HG03108 (cell line): ENCODE data around the gene PIP5K1B.

Experiments
- ATAC-seq: cut with Tn5 transposase; IDR thresholded peaks from one replicate; pipeline ENCODE4 v1.9.1; 2021; ENCODE audit warnings: moderate library complexity; ENCODE audit not compliant: unreplicated experiment

The PIP5K1B gene

DNA sequence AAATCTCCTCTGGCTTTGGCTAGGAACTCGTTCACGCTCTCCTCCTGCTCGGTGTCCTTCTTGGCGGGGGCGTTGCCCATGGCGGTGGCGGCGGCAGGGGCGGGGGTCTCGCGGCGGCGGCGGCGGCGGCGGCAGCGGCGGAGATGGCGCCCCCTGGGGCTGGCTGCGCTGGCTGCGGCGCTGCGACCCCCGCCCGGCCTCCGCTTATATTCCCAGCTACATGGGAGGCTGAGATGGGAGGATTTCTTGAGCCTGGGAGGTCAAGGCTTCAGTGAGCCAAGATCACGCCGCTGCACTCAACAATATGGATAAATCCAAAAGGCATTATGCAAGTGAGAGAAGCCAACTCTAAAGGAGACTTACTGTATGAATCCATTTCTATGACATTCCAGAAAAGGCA is 309.0 kb downstream of the PIP5K1B start, which contains the start of gene PRKACG:
Gene PRKACG (minus strand): TSS at position 101 of the 400 bp plus-strand sequence. CDS start 21 bp downstream, at position 80.
- no peak for ATAC-seq

DNA sequence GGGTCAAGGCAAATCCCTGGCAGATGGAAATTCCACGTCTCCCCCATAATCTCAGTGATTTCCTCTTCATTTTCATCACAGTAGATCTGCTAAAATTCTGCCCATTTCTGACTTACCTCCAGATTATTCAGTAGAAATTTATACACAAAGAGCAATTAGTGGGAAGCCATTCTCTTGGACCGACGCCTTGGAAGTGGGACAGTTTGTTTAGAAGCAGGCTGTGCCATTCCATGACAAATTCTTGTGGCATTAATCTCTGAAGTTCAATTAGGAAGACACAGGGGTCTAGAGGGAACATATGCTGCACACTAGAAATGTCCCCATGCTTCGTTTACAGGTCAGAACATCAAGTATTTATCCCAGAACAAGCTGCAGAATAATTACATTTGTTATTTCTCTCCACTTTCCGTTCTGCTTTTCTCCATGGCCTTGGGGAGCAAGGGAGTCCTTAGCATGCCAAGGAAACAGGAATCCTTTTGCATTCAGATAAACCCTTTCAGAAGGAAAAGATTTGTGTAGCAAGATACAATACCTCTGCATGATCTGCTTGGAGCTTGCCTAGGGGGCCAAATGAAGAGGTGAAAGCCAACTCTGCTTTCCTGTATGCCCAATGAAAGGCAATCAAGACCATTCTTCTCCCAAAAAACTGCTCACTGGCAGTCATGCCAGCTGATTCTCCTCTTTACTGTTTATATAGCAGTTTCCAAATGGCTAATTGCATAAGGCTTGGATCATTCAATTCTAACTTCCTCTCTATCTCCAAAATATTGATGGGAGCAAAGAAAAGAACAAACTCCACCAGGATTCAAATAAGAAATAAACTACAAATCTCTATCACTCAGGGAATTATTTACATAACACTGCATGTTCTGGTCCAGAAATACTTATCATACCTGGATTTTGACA is 311.4 kb downstream of the PIP5K1B start:
- ATAC-seq, result no peak

DNA sequence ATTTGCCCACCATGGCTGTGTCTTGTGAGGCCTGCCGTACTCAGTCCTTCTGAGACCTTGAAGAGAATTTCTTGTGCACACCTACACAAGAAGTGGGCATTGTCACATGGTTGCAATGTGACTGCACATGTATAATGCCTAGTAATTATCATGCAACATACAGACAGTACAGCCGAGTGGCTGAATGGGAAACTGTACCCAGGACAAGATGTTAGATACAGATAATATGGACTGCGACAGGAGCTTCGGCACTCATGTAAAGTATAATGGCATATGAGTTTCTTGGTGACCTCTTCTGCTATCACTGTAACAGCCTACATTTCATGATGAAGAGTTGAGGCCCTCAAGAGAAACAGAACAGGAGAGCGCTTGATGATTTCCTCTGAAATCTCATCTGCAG is 313.7 kb downstream of the PIP5K1B start:
- no peak for ATAC-seq

DNA sequence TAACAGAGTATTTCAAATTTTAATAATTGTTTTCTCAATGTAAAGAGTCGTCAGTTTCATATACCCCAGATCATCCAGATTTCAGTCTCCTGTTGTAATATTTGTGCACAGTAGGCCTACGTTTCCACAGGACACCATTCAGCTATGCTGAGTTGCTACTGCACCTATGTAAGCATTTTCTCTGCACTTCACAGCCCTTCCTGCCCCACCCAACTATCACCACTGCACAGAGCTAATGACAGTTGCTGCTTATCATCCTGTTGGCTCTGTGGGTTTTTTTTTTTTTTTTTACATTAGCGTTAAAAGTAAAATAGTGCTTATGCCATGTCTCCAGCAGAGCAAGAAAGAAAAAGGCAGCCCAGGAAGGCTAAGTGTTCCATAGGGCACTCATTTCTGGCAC is 314.8 kb downstream of the PIP5K1B start:
- no peak for ATAC-seq

DNA sequence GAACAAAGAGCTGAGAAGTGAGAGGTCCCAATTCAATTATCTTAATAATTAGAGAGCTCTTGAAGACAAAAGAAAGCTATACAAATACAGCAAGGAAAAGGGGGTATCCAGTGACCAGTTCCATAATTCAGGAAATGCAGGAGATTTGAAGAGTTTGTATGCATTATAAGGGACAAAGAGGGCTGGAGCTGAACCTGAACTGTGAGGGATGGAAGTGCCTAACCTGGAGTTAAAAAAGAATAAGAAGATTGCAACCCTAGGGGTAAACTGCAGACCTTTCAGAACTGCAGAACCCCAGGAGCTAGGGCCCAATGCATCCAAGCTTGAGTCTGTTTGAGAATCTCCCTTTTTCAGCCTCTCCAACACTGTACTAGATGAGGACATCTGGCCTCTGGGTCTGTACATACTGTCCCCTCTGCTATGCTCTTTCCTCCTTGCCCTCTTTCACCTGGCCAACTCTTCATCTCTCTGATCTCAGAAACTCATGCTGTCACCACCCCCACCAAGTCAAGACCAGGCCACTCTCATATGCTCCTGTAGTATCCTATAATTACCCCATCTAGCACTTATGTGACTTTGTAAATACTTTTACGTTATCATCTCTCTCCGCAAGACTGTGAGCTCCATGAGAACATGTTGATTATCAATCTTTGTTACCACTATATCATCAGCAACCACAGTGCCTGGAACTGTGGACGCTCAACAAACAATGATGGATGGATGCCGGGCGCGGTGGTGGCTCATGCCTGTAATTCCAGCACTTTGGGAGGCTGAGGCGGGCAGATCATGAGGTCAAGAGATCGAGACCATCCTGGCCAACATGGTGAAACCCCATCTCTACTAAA is 315.5 kb downstream of the PIP5K1B start:
- ATAC-seq, result no peak

DNA sequence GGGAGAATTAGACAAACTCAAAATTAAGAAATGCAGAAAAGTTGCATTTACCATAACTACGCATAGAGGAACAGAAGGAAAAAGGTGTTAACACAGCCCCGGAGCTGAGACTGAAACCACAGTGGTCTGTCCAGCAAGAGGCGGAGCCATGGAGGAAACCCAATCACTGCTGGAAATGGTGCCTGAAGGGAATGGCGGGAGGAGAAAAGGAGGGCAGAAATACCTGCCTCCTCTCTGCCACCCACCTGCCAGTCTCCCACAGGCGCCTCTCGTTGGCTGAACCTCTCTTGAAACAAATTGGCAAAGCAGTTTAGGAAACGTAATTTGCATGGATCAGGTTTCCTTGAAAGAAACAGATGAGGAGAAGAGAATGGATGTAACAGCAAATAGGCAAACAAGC is 318.6 kb downstream of the PIP5K1B start:
- no peak for ATAC-seq

DNA sequence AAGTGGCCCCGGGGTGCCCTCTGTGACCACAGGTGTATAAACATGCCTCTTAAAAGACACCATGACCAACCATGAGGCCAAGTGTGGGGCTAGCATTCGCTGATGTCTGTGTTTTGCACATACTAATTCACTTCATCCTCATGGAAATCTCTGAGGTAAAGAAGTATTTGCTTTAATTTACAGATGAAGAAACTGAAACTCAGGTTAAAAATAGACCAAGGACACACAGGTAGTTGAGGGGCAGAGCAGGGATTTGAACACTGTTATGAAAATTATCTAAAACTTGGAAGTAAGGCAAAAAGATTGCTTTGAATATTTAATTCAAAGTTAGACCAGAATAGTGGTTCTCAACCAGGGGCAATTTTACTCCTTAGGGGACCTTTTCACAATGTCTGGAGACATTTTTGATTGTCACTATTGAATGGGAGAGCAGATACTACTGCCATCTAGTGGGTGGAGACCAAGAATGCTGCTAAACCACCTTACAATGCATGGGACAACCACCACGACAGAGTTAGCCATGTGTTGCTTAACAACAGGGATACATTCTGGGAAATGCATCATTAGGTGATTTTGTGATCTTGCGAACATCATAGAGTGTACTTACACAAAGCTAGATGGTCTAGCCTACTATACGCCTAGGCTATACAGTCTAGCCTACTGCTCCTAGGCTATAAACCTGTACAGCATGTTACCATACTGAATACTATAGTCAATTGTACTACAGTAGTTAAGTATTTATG is 322.5 kb downstream of the PIP5K1B start:
- peak; percentile 64 for ATAC-seq

DNA sequence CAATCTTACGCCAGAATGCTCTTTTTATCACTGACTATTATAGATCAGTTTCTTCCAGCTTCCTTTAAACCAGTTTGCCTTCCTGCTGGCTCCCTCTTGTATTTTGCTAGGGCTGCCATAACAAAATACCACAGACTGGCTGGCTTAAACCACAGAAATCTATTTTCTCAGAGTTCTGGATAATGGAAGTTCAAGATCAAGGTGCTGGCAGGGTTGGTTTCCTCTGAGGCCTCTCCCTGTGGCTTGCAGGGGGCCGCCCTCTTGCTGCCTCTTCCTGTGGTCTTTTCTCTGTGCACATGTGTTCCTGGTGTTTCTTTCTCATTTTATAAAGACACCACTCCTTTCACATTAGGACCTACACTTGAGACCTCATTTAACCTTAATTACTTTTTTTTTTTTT is 323.7 kb downstream of the PIP5K1B start:
- no peak for ATAC-seq

DNA sequence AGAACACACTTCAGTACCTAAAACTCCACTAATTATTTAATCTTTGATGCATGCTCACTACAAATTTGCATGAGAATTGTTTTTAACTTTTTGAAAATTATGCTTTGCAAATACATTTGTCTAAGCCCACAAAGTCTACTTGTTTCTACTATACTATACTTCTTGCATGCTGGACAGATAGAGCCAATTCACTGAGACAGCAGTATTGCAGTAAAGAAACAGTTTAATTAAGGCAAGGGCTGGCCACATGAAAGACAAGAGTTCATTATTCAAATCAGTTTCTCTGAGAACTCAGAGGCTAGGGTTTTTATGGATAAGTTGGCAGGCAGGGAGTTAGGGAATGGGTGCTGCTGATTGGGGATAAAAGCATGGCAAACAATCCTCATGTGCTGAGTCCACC is 324.5 kb downstream of the PIP5K1B start:
- ATAC-seq, result no peak

DNA sequence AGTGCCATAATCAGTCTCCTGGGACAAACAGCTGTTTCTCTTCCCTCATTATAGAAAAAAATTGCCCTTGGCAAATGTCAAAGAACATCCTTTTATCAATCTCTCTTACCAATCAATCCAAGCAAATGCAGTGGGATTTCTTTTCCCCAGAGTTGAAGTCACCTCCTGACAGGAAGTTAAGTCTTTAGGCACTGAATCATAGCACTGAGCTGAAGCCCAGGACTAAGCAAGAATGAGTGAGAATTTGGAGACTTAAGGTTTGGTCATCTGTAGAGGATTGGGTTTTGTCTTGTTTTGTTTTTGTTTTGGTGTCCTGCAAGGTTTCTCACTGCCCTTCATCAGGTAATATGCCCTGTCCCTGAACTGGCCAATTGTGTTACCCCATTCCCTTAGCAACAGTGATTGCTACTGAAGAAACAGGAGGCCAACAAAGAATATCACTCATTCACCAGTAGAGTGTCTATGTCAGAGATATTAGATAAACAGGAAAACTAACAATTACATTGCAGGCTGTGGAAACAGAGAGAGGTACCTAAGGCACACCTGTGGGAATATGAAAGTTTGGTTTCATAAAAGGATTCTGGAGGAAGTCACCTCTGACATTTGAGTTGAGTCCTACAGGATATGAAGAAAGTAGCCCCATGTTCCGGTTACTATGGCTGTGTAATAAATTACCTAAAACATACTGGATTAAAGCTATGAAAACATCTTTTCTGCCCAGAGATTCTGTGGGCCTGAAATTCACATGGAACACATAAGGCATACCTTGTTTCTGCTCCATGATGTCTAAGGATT is 326.0 kb downstream of the PIP5K1B start:
- ATAC-seq, result no peak

DNA sequence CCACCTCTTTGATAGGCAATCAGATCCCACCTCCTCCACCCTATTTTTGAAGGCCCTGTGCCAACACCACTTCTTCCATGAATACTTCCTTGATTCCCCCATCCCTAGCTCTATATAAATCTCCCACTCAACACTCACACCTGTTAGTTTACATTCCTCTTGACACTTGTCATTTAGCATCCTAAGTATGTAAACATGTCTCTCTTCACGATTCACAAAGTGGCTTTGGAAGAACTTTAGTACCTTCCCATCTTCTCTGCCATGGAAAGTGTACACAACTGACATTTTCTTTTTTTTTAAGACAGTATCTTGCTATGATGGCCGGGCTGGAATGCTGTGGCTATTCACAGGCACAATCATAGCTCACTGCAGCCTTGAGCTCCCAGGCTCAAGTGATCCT is 329.0 kb downstream of the PIP5K1B start:
- no peak for ATAC-seq

DNA sequence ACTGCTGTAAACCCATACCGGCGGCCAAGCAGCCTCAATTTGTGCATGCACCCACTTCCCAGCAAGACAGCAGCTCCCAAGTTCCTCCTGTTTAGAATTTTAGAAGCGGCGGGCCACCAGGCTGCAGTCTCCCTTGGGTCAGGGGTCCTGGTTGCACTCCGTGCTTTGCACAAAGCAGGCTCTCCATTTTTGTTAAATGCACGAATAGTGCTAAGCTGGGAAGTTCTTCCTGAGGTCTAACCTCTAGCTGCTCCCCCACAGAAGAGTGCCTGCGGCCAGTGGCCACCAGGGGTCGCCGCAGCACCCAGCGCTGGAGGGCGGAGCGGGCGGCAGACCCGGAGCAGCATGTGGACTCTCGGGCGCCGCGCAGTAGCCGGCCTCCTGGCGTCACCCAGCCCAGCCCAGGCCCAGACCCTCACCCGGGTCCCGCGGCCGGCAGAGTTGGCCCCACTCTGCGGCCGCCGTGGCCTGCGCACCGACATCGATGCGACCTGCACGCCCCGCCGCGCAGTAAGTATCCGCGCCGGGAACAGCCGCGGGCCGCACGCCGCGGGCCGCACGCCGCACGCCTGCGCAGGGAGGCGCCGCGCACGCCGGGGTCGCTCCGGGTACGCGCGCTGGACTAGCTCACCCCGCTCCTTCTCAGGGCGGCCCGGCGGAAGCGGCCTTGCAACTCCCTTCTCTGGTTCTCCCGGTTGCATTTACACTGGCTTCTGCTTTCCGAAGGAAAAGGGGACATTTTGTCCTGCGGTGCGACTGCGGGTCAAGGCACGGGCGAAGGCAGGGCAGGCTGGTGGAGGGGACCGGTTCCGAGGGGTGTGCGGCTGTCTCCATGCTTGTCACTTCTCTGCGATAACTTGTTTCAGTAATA is 330.6 kb downstream of the PIP5K1B start, which contains the start of gene FXN:
Gene FXN (plus strand): TSS at position 315 of the 871 bp plus-strand sequence. CDS start 31 bp downstream, at position 346.
- peak; percentile 93 for ATAC-seq

DNA sequence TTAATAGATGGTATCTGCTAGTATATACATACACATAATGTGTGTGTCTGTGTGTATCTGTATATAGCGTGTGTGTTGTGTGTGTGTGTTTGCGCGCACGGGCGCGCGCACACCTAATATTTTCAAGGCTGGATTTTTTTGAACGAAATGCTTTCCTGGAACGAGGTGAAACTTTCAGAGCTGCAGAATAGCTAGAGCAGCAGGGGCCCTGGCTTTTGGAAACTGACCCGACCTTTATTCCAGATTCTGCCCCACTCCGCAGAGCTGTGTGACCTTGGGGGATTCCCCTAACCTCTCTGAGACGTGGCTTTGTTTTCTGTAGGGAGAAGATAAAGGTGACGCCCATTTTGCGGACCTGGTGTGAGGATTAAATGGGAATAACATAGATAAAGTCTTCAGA is 331.3 kb downstream of the PIP5K1B start:
- ATAC-seq, result peak; percentile 22

DNA sequence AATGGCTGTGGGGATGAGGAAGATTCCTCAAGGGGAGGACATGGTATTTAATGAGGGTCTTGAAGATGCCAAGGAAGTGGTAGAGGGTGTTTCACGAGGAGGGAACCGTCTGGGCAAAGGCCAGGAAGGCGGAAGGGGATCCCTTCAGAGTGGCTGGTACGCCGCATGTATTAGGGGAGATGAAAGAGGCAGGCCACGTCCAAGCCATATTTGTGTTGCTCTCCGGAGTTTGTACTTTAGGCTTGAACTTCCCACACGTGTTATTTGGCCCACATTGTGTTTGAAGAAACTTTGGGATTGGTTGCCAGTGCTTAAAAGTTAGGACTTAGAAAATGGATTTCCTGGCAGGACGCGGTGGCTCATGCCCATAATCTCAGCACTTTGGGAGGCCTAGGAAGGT is 331.8 kb downstream of the PIP5K1B start:
- ATAC-seq, result no peak

DNA sequence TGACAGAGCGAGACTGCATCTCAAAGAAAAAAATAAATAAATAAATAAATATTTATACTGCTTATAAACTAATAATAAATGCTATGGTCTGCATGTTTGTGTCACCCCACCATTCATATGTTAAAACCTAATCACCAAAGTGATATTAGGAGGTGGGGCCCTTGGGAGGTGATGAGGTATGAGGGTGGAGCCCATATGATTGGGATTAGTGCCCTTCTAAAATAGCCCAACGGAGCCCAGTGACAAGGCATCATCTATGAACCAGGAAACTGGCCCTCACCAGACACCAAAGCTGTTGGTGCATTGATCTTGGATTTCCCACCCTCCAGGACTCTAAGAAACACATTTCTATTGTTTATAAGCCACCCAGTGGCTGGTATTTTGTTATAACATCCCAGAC is 335.6 kb downstream of the PIP5K1B start:
- no peak for ATAC-seq

DNA sequence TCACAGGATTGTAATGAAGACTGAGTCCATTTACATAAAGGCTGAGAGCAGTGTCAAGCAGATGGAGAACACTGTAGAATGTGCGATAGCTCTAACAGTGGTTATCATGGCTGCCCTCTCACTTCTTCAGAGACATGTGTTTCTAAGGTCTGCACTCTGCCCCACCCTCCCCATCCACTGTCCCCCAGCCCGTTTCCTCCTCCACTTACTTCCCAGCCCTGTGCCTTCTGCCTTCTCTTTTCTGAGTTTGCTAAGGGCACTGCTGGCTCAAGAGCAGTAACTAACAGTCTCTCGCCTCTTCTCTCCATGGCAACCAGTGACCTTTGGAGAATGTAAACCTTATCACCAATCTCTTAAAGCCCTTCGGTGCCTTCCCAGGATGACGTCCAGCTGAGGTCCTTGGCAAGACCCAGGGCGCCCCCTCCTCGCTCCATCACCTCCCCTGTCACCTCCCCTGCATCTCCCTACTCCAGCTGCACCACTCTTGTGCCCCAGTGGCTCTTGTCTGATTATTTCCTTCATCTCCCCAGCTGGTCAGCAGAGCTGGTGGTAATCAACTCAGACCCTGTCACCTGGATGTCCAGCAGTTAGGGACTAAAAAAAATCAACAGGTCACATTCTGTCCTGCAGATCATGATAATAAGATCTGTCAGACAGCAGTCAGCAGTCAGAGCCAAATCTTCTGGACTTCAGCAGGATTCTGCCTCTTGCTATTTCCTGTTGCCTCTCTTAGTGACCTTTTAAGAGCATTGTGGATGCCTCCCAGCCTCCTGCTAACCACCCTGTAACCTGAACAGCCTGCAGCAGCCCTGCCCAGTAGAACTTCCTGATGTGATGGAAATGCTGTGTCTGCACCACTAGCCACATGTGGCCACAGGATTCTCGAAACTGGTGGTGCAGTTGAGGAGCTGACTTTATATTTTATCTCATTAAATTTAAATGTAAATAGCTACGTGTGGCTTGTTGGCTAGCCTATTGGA is 339.5 kb downstream of the PIP5K1B start:
- ATAC-seq, result no peak

DNA sequence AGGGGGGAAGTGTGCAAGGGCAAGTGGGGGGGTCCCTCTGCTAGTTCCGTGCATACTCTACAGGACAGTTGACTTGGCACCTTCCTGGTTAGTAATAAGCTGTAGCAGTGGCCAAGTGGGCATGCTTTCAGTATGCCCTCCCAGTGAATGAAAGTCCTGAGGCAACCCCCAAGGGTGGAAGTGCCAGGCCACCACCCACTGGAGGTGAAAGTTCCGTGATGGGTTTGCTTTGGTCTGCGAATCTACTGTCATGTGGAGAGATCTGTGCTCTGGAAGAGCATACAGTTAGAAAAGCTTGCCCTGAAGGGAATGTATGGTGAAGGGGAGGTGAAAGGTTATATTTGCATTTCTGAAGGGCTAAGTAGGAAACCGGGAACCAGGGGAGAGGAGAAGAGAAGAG is 340.8 kb downstream of the PIP5K1B start:
- no peak for ATAC-seq

DNA sequence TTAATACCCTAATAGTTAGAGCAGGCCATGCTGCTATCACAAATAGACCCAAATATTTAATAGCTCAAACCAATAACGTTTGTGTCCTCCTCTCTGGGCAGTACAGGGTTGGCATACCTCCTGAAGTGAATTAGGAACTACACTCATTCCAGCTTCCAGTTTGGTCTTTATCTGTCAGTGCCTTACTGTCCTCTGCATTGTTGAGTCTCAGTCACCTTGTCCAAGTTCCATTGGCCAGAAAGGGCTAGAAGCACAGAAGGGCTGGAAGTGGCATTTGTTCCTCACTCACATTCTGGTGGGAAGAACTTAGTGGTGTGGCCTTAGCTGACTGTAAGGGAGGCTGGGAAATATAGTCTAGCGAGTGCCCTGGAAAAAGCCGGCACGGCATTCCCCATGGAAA is 341.7 kb downstream of the PIP5K1B start:
- no peak for ATAC-seq
